PC-3 (cell line): ENCODE measurements around the gene CEBPE. TPM values are rescaled to one million over a fixed set of nuclear protein-coding genes. Genes with fewer than 3 reads are reported as not detected.

ENCODE experiments used
- ATAC-seq: fragments of 200-7000 bp; cut with Tn5 transposase; 2 replicates; pipeline ENCODE4 v1.9.1; 2020; ENCODE audit warnings: mild to moderate bottlenecking, moderate library complexity
- BruUV-seq: library from RNA; stranded (reverse); fragments of 400-500 nt; replicated peaks from 2 replicates; lab custom pipeline; 2021; lab: Mats Ljungman, UMichigan
- CTCF ChIA-PET: fragments of 300-600 bp; sonication (Branson Sonifier 250); formaldehyde crosslinking; loops from one replicate; lab custom pipeline; 2022; ENCODE audit warnings: antibody characterized with exemption; lab: Charles Lee
- POLR2A ChIA-PET: fragments of 300-600 bp; sonication (Branson Sonifier 250); formaldehyde crosslinking; loops from one replicate; lab custom pipeline; 2022; ENCODE audit warnings: antibody characterized with exemption; ENCODE audit not compliant: unreplicated experiment; lab: Charles Lee
- DNase-seq: peaks from one replicate; pipeline ENCODE4 v3.0.0-alpha.2; 2015
- H2AFZ ChIP-seq: fragments of 300-600 bp; sonication (generic); 2 replicates; pipeline ENCODE4 v1.6.0; 2016; ENCODE audit warnings: antibody characterized with exemption, low read length
- H3F3A ChIP-seq: fragments of 300-600 bp; sonication (generic); one replicate; pipeline ENCODE4 v1.6.0; 2017; ENCODE audit warnings: antibody characterized with exemption, low read length, control low read depth, mild to moderate bottlenecking; ENCODE audit not compliant: unreplicated experiment
- H3K27ac ChIP-seq: fragments of 300-600 bp; sonication (generic); 2 replicates; pipeline ENCODE4 v1.5.1; 2016; ENCODE audit warnings: mild to moderate bottlenecking, low read length
- H3K27me3 ChIP-seq: fragments of 300-600 bp; sonication (generic); 2 replicates; pipeline ENCODE4 v1.6.1; 2016; ENCODE audit warnings: low read length, mixed read lengths
- H3K36me3 ChIP-seq: fragments of 300-600 bp; sonication (generic); 2 replicates; pipeline ENCODE4 v1.6.1; 2016; ENCODE audit warnings: low read depth, mixed run types, low read length, mixed read lengths
- H3K4me1 ChIP-seq: fragments of 300-600 bp; sonication (generic); 2 replicates; pipeline ENCODE4 v1.5.1; 2016; ENCODE audit warnings: low read length; ENCODE audit not compliant: insufficient read depth
- H3K4me2 ChIP-seq: fragments of 300-600 bp; sonication (generic); 2 replicates; pipeline ENCODE4 v1.6.0; 2016; ENCODE audit warnings: low read length
- H3K4me3 ChIP-seq: fragments of 300-600 bp; sonication (generic); 2 replicates; pipeline ENCODE4 v1.5.1; 2016; ENCODE audit warnings: mild to moderate bottlenecking, low read length, mixed read lengths
- H3K79me2 ChIP-seq: fragments of 300-600 bp; sonication (generic); 2 replicates; pipeline ENCODE4 v1.6.1; 2017; ENCODE audit warnings: low read length, mixed read lengths
- H3K9ac ChIP-seq: fragments of 300-600 bp; sonication (generic); 2 replicates; pipeline ENCODE4 v1.6.0; 2016; ENCODE audit warnings: mild to moderate bottlenecking, low read length
- H3K9me2 ChIP-seq: fragments of 300-600 bp; sonication (generic); replicated peaks from 2 replicates; pipeline ENCODE4 v1.6.1; 2016; ENCODE audit warnings: mixed run types, low read length, mixed read lengths
- H3K9me3 ChIP-seq: fragments of 300-600 bp; sonication (generic); 2 replicates; pipeline ENCODE4 v1.6.1; 2016; ENCODE audit warnings: low read length, mixed read lengths
- H4K20me1 ChIP-seq: fragments of 300-600 bp; sonication (generic); 2 replicates; pipeline ENCODE4 v1.6.1; 2016; ENCODE audit warnings: low read length, mixed read lengths
- EZH2 ChIP-seq: fragments of 300-600 bp; sonication (generic); IDR thresholded peaks from one replicate; pipeline ENCODE4 v1.6.1; 2017; ENCODE audit warnings: antibody characterized with exemption, mild to moderate bottlenecking, low read length; ENCODE audit not compliant: unreplicated experiment
- EZH2phosphoT487 ChIP-seq: fragments of 300-600 bp; sonication (generic); IDR thresholded peaks from 2 replicates; pipeline ENCODE4 v1.6.1; 2018; ENCODE audit warnings: mild to moderate bottlenecking, antibody characterized with exemption, low read length, borderline replicate concordance
- intact Hi-C: fragments of 100-400 bp; cut with micrococcal nuclease; formaldehyde crosslinking; loops from 2 replicates; pipeline ENCODE4 v1.9.0; 2023
- total RNA-seq: library from RNA; depleted of rRNA; stranded (reverse); fragments of >200 nt; gene quantifications from 2 replicates; pipeline ENCODE4 v1.2.3, GENCODE V29; 2014
- TF ChIP-seq, protein P1 (sequence below): fragments of 300-600 bp; sonication (generic); conservative IDR thresholded peaks from 2 replicates; pipeline ENCODE4 v1.5.1; 2017; ENCODE audit warnings: antibody characterized with exemption, low read depth, mild to moderate bottlenecking, low read length

CEBPE gene
- total RNA-seq, 1 experiment from 2014 or later, result not detected

DNA sequence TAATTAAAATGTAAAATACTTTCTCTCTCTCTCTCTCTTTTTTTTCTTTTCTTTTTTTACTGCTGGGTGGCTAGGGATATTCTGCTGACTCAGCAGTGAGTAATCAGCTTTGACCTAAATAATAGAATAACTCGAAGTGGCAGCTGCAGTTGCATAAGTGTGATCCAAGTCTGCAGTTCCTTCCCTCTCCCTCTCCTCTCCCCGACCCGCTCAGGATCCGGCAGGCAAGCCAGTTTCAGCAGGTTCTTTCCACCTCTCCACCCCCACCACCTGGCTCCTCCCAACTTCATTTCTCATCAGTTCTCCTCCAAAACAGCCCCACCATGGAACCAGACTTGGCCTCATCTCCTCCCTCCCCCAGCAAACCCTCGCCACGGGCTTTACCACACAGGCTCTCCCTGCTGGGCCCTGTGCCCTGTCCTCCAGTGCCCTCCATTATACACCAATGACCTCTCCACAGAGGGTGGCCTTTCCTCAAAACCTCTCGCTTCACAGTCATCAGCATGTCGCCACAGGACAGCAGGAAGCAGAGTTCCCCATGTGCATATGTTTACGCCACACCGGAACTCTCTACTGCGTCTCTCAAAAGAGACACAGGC is 42.0 kb upstream of the CEBPE start:
- intact Hi-C loops, result no loop called here
- DNase-seq, result peak; percentile 62
- Histone ChIP-seq H3K9me3 (no peaks in the 10 kb centered on the region), H3K9me2 (no peaks in the 10 kb centered on the region), H3K4me3 (no peak overlapping the region), H3K27ac (no peak overlapping the region), H3F3A (no peaks in the 10 kb centered on the region), H3K79me2 (no peaks in the 10 kb centered on the region), H3K4me1 (peaks cover 9% of the 10 kb centered on the region), H3K9ac (no peak overlapping the region), H4K20me1 (no peaks in the 10 kb centered on the region), H2AFZ (peak overlapping the region; percentile 35; the same call in 1 of the 2 replicates), H3K27me3 (no peaks in the 10 kb centered on the region), H3K4me2 (peak overlapping the region; percentile 40; the same call in 1 of the 2 replicates), H3K36me3 (no peaks in the 10 kb centered on the region)
- TF ChIP-seq EZH2phosphoT487 (no peak), EZH2 (no peak)
- TF ChIP-seq, protein P1, sequence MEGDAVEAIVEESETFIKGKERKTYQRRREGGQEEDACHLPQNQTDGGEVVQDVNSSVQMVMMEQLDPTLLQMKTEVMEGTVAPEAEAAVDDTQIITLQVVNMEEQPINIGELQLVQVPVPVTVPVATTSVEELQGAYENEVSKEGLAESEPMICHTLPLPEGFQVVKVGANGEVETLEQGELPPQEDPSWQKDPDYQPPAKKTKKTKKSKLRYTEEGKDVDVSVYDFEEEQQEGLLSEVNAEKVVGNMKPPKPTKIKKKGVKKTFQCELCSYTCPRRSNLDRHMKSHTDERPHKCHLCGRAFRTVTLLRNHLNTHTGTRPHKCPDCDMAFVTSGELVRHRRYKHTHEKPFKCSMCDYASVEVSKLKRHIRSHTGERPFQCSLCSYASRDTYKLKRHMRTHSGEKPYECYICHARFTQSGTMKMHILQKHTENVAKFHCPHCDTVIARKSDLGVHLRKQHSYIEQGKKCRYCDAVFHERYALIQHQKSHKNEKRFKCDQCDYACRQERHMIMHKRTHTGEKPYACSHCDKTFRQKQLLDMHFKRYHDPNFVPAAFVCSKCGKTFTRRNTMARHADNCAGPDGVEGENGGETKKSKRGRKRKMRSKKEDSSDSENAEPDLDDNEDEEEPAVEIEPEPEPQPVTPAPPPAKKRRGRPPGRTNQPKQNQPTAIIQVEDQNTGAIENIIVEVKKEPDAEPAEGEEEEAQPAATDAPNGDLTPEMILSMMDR, result no peak
- CTCF ChIA-PET, result no interaction called here
- POLR2A ChIA-PET, result no interaction called here
- peak; percentile 24; the same call in 1 of the 2 replicates for ATAC-seq
- BruUV-seq, result no TSS peak

DNA sequence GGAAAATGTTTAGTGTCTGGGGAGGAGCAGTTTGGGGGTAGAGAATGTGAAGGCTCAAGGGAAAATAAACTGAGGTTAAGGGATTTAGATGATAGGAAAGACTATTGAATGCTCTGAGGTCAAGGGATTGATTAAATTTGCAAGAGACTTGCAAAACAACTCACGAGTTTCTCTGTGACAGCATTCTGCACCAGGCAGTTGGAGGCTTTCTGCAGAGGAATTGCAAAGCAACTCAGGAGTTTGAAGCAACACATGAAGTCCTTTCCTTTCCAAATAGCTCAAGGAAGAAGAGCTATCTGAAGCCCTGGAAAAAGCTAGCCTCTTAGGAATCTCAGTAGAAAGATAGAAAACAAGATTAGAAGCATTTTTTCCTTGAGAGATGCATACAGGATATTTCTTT is 40.5 kb upstream of the CEBPE start:
- Histone ChIP-seq H3K9me2 (no peaks in the 10 kb centered on the region), H3K4me3 (no peak overlapping the region), H2AFZ (no peak overlapping the region), H3K79me2 (no peaks in the 10 kb centered on the region), H3K4me1 (peaks cover 9% of the 10 kb centered on the region), H3K9me3 (no peaks in the 10 kb centered on the region), H3K27me3 (no peaks in the 10 kb centered on the region), H3K27ac (no peak overlapping the region), H3F3A (no peaks in the 10 kb centered on the region), H3K36me3 (no peaks in the 10 kb centered on the region), H3K9ac (no peak overlapping the region), H3K4me2 (no peak overlapping the region), H4K20me1 (no peaks in the 10 kb centered on the region)
- intact Hi-C loops, result no loop called here
- ATAC-seq (no peak), DNase-seq (no peak)
- CTCF ChIA-PET, result no interaction called here
- TF ChIP-seq EZH2phosphoT487, result no peak
- TF ChIP-seq, protein P1, result no peak
- TF ChIP-seq EZH2, result no peak
- BruUV-seq, result no TSS peak
- POLR2A ChIA-PET, result no interaction called here

DNA sequence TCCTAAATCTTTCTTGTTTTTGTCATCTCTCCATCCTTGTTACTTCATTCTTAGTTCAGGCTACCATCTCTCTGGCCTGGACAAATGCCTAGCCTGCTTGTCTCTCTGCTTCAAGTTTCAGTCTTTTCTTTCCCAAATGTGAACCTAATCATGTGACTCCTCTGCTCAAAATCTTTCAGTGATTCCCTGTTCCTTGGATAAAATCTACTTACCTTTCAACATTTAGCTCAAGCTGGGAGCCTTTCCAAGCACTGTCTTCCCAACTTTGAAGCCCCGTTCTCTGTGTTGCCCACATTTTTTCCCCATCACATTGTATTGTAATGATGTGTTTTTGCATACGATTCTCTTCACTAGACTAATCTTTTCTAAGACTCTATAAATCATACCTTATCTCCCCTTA is 39.7 kb upstream of the CEBPE start:
- H2AFZ ChIP-seq, result no peak overlapping the region
- H3K79me2 ChIP-seq, result no peaks in the 10 kb centered on the region
- no peaks in the 10 kb centered on the region for H3K27me3 ChIP-seq
- H4K20me1 ChIP-seq, result no peaks in the 10 kb centered on the region
- ChIA-PET POLR2A (no interaction called here), CTCF (no interaction called here)
- no peak for DNase-seq
- no TSS peak for BruUV-seq
- peaks cover 9% of the 10 kb centered on the region for H3K4me1 ChIP-seq
- no peak overlapping the region for H3K4me3 ChIP-seq
- no peaks in the 10 kb centered on the region for H3K9me3 ChIP-seq
- H3F3A ChIP-seq, result no peaks in the 10 kb centered on the region
- H3K9ac ChIP-seq, result no peak overlapping the region
- no peaks in the 10 kb centered on the region for H3K9me2 ChIP-seq
- TF ChIP-seq EZH2phosphoT487 (no peak), EZH2 (no peak)
- TF ChIP-seq, protein P1, result no peak
- intact Hi-C loops, result no loop called here
- no peak overlapping the region for H3K4me2 ChIP-seq
- no peaks in the 10 kb centered on the region for H3K36me3 ChIP-seq
- no peak for ATAC-seq
- H3K27ac ChIP-seq, result no peak overlapping the region
